GM12891 (cell line): ENCODE results near the gene OLFML2B.

Experiments
- PAX5 ChIP-seq: IDR thresholded peaks from 2 replicates; pipeline ENCODE4 v1.6.1; 2011; ENCODE audit warnings: low read length, moderate library complexity, mild to moderate bottlenecking; ENCODE audit not compliant: insufficient read depth, severe bottlenecking
- POLR2A ChIP-seq: IDR thresholded peaks from 2 replicates; pipeline ENCODE4 v1.6.1; 2011; ENCODE audit warnings: low read depth, low read length, control low read depth
- POLR2AphosphoS5 ChIP-seq: IDR thresholded peaks from 2 replicates; pipeline ENCODE4 v1.6.1; 2011; ENCODE audit warnings: low read depth, low read length, control low read depth
- POU2F2 ChIP-seq: IDR thresholded peaks from 2 replicates; pipeline ENCODE4 v1.6.1; 2011; ENCODE audit warnings: low read depth, mild to moderate bottlenecking, control low read depth, low read length, moderate library complexity
- SPI1 ChIP-seq: IDR thresholded peaks from 2 replicates; pipeline ENCODE4 v1.6.1; 2011; ENCODE audit warnings: low read depth, low read length, control low read depth
- TAF1 ChIP-seq: IDR thresholded peaks from 2 replicates; pipeline ENCODE4 v1.6.1; 2011; ENCODE audit warnings: low read depth, low read length, control low read depth

DNA sequence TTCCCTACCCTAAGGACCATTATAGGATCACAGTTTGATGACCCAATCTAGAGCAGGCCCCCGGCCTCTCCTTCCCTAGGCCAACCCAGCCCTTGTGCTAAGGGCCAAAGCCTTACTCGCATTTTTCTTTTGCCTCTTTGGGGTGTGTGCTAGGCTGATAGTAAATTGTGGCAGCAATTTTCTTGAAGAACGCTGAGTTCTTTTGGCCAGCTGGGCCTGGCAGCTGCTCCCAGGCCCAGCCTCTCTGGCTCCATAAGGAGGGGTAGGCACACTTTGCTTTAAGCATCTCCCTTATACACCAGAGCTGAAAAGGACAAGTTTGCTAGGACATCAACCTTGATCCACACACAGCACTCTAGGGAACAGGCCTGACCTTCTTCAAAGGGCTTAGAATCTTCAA, 4.2 kb downstream of the OLFML2B start:
- no peak for TF ChIP-seq POLR2AphosphoS5
- no peak for TF ChIP-seq POLR2A
- TF ChIP-seq TAF1: no peak
- no peak for TF ChIP-seq SPI1
- TF ChIP-seq PAX5: no peak
- no peak for TF ChIP-seq POU2F2
